Measurements from ENCODE around the gene CLCNKA.

CLCNKA gene

DNA sequence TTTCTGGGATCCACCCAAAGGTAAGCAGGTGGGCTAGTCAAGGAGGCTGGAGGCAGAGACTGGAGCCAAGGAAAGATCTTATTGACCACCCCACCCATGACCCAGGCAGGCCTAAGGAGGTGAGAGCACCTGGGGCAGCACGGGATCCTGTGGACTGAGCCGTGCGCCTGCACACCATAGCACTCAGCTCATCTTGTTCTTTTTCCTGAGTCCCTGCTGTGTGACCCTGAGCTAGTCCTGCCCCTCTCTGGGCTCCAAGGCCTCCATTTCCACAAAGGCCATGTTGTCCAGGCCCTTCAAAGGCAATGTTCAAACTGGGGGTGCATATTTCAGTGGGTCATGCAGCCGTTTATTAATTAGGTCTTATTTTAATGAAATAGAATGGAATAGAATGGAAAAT, 44.4 kb downstream of the CLCNKA start:
- no peak for DNase-seq

DNA sequence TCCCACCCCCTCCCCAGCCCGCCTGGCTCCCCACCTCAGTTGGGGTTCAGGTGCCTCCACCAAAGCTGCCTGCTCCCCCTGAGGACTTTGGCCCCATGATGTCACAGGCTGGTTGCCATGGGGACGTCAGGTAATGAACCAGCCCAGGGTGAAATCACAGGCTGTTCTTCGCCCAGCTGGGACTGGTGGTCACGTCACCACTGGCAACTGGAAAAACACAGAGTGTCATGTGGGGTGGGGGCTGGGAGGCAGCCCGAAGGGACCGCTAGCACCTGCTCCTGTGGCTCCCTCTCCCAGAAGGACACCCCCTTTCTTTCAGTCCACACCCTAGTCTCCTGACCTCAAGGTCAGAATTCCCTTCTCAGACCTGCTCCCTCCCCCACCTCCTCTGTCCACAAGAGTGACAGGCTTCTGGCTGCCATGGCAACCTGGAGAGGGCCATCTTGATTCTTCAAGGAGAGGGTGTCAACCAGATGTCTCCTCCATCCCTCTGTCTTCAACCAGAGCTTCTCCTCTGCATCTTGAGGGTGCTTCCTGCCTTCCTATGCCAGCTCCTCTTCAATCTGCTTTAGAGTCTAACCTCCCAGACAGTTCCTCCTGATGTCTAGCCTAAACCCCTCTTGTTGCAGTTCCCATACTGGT, 45.4 kb downstream of the CLCNKA start:
- DNase-seq = peak; percentile 53

DNA sequence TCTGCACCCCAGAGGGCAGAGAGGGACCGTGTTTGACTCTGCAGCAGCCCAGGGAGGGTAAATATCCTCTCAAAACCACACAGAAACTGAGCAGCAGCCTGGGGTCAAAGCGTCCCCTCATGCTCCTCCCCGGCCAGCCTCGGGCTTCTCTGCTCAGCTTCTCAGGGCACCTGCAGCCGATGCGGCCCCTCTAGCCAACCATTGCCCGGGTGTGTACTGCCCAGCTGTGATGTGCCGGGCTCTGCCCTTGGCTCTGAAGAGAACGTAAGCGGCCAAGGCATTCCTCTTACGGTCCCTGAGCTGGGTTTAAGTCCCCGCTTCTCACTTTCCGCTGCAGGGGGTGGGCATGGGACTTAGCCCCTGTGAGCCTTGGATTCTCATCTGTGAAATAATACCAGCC, 46.1 kb downstream of the CLCNKA start:
- no peak for DNase-seq

GRCh38 chr1:16068356-16069270, 46.8 kb downstream of the CLCNKA start:
- DNase-seq = no peak

GRCh38 chr1:16070640-16071355, 49.0 kb downstream of the CLCNKA start:
- DNase-seq = no peak

DNA sequence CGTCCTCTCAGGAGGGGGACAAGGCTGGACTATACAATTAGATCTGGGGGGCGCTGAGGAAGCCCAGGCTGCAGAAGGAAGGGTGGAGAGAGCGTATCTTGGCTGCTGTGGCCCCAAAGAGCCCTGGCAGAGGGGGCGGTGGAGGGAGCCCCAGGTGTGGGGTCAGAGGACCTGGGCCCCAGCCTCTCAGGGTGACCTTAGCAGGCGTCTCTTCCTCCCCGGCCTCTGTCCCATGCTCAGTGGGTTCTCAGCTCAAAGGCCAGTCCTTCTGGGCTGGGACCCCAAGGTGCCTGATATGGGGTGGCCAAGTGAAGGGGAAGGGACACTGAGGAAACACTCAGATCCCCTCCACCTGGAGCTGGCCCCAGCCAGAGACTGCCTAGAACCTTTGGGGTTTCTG, 49.8 kb downstream of the CLCNKA start:
- no peak for DNase-seq

DNA sequence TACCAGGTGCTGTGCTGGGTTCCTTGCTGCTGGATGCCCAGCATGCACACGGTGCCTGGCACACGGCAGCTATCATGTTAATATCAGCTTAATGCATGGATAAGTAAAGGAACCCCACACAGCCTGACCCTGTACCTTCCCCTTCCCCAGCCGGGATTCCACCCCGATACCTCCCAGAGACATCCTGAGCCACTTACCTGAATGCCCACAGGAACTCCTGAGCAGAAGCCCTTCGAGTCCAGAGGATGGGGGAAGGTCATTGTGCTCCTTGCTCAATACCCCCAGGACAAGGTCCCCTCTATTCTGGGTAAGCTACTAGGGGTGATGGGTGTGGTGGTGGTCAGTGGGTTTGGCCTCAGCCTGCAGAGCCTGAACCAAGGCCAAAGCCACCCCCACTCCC, 50.3 kb downstream of the CLCNKA start:
- no peak for DNase-seq

DNA sequence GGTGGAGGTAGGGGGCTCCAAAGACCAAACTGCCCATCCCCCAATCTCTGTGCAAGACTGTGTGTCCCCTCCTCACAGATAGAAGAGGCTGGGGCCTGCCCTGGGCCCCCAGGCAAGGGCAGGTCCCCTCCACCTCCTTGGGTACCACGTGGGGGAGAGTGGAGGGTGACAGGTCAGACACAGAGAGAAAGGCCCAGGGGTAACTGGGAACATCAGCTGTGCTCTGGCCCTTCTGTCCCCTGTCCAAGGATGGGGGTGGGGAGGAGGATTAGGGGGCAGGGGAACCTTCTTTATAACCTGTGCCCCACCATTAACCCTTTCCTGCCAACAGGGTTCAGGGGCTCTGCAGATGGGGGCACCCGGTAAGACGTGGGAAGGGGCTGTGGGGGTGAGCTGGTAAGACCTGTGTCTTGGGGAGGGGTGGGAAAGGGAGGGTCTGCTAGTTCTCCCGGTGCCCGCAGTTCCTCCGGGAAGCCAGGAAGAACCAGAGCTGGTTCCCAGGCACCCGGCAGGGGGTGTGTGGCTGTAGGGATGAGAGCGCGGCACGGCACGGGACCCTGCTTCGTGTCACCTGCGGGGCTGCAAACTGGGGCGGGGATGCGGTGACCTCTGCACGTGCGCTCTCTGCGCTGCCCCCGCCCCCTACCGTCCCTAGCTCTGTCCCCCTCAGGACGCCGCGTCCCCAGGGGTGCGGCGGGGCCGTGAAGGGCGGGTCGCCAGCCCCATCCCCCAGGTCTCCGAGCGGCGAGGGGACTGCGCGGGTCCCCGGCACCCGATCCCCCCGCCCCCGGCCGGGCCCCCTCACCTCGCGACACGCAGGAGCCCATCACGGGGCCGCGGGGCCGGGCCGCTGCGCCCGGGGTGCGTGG, 51.0 kb downstream of the CLCNKA start:
- peak; percentile 42 for DNase-seq

GRCh38 chr1:16073490-16074119, 51.8 kb downstream of the CLCNKA start, which contains the start of gene FAM131C:
Gene FAM131C, minus strand, starts transcription at chr1:16073651. Its CDS starts 209 bp downstream, at chr1:16073442.
- peak; percentile 55 for DNase-seq

- DNase-seq = no peak
These were observed 52.4 kb downstream of the CLCNKA start for GRCh38 chr1:16074217-16074616.

DNA sequence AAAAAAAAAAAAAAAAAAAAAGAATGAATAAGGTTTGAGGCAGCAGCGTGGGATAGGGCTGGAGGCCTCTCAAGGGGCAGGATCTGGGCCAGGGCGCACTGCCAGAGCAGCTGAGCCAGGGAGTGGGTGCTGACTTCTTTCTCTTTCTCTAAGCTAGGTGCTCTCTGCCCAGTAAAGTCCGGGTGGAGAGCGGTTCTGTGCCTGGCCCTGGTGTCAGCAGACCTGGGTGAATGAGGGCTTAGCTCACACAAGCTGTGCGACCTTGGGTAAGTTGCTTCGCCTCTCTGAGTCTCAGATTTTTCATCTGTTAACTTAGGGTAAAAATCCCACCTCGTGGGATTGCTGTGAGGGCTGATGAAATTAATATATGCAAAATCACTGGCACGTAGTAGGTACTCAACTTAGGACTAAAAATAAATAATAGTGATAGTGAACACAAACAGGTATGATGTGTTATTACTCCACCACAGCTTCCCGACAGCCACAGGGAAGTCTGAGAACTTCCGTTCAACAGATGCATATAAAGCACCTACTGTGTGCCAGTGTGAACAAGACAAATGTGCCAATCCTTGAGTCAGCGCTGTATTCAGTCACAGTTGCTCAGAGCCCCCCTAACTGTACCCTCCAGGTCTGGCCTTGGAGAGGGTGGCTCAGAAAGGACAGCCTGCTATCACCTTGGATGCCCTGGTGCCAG, 53.6 kb downstream of the CLCNKA start:
- no peak for DNase-seq

DNA sequence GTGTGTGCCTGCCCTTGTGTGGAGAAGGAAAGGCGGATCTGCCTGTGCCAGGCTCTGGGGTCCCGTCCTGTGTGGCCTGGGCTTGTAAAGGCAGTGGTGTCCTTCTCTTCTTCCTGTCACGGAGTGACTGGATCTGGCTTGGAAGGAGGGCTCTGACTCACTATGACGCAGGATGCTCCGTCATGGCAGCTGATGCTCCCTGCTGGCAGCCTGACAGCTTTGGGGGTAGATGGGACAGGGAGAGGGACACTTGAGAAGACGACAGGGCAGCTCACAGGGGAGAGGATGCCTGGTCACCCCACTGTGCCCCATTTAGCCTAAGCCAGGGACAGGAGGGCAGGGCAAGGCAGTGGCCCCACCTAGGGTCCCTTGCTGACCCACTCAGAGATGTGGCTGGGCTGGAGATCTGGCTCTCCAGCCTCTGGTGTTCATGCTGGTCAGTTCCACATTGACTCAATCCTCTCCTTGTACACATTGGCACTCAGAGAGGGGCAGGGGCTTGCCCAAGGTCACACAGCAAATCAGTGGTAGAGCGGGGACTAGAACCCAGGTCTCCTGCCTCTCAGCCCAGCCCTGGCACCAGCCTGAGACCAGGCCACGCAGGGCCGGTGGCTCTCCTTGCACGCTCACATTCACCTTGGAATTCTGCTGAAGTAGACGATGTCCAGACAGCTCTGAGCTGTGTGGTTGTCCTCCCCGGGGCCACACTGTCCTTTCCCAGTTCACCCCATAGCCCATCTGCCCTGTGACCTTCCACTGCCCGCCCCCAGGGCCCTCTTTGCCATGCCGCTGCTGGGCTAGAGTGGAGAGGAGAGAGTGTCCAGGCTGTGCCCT, 54.4 kb downstream of the CLCNKA start:
- no peak for DNase-seq

- peak; percentile 24 for DNase-seq
These were observed 55.0 kb downstream of the CLCNKA start for GRCh38 chr1:16076865-16077238.

DNA sequence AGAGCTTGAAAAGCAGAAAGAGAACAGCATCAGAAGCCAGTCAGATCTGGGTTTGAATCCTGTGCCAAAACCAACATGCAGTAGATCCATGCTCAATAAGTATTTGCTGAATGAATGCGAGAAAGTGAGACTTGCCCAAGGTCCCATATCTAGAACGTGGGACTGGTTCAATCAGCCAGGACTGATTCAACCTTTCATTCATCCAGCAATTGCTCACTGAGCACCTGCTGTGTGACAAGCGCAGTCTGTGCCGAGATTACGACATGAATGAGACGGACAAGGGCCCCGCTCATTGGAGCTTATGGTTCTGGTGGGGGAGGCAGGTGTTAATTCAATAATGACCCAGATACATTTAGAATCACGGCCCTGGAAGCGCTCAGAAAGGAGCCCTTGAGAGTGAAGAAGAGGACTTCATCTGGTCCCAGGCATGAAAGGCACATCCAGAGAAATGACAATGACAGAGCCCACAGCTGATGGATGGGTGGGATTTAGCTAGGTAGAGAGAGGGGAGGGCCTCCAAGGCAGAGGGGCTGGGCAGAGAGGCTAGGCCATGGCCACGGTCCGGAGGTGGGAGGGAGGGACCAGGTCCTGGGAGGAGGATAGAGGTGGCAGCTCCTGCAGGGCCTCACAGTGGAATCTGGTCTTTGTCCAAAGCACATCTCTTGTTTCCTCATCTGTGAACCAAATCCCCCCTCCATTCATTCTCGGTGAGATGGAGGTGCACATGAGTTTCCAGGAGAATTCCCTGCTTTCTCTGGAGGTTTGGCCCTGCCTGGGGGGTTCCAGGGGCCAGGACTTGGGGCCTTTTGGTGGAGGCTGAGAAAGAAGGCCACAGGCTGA, 55.8 kb downstream of the CLCNKA start:
- no peak for DNase-seq

- DNase-seq = peak; percentile 72
These were observed 57.3 kb downstream of the CLCNKA start for GRCh38 chr1:16078925-16079656.

DNA sequence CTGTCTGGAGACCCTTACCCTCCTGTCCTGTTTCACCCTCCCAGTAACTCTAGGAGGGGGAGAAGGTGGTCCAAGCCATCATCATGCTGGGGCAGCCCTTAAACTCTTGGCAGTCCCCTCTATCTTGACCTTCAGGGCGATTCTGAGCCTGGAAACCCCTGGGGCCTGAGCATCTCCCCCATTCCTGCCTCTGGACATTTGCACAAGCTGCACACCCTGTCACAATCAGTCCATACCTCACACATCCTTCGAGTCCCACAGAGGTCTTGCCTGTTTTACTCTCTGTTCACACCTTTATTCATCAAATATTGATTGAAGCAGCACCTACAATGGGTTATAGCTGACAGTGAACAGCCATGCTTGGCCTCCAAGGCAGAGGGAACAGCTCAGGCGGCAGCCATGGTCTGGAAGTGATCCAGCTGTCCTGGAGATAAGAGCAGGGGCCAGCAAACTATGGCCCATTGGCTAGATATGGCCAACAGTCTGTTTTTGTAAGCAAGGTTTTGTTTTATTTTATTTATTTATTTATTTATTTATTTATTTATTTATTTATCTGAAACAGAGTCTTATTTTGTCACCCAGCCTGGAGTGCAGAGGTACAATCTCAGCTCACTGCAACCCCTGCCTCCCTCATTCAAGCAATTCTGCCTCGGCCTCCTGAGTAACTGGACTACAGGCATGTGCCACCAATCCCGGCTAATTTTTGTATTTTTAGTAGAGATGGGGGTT, 58.8 kb downstream of the CLCNKA start:
- DNase-seq = no peak

DNA sequence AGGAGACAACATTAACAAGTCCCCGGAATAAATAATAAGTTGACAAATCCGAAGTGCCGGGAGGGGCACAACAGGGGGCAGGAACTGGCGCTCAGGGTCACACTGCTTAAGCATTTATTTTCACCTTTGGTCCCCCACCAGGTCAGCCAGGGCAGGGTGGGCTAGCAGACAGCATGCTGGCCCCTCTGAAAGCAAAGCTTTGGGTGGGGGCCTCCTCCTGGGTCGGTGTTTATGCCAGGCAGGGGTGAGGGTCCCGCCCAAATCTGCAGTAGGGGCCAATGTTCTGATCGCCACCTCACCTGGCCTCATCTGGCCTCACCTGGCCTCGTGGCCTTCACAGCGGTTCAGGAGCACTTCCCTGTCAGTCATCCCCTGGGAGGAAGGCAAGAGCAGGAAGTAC, 59.8 kb downstream of the CLCNKA start:
- no peak for DNase-seq

All from NCI-H69 (cell line).